ENCODE results near the gene FA2H. TPM values are rescaled to one million over a fixed set of nuclear protein-coding genes. Genes with fewer than 3 reads are reported as not detected.

Gene FA2H
- polyA plus RNA-seq, 2 of the 4 experiments (the other 2 are of a cell fraction): 5.6 to 7.1 TPM

- no peak for TF ChIP-seq JUNB (IDR thresholded peaks at IDR 0.05)
- no peak for TF ChIP-seq MAZ (IDR thresholded peaks at IDR 0.05; ENCODE audit: borderline replicate concordance, low read depth, low read length)
- TF ChIP-seq CEBPB (IDR thresholded peaks at IDR 0.05): no peak
Measured at GRCh38 chr16:74758801-74759200, 15.8 kb downstream of the FA2H start (continued).

DNA sequence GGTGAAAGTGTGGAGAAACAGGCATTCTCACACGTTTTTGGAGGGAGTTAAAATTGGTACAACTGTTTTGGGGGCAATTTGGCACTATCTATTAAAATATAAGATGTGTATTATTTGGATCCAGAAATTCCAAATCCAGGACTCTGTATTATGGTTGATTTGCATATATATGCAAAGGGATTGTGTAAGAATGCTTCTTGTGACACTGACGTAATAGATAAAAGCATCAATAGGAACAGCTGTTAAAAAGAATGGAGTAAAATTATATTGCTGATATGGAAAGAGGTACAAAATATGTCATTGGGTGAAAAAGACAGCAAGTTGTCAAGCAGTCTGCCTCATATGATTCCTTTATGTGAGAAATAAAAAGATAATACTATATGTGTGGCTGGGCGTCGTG, 17.3 kb downstream of the FA2H start:
- no peak for TF ChIP-seq ZFP36 (IDR thresholded peaks at IDR 0.05; ENCODE audit: borderline replicate concordance, partially characterized antibody)
- TF ChIP-seq, protein P1, sequence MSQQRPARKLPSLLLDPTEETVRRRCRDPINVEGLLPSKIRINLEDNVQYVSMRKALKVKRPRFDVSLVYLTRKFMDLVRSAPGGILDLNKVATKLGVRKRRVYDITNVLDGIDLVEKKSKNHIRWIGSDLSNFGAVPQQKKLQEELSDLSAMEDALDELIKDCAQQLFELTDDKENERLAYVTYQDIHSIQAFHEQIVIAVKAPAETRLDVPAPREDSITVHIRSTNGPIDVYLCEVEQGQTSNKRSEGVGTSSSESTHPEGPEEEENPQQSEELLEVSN (IDR thresholded peaks at IDR 0.05; ENCODE audit: borderline replicate concordance, low read depth): no peak
- no peak for DNase-seq (ENCODE audit: low read depth in 1 of 2, low spot score in 1 of 2)
- ChIA-PET CTCF (interaction anchor here (0.6 to 1.3 kb wide), 3 partner anchors 9 to 47 kb away, joined by 3 to 5 read pairs (median 3); no protein-coding TSS in a partner anchor), POLR2A (interaction anchor here (1.1 kb wide), 1 partner anchor 13 kb away, joined by 3 read pairs; no protein-coding TSS in a partner anchor)
- Histone ChIP-seq H3K27ac (no peak overlapping the region), H3K4me2 (no peak overlapping the region), H3K4me1 (peaks cover 26% of the 10 kb centered on the region), H3K9me3 (no peaks in the 10 kb centered on the region), H3K4me3 (no peak overlapping the region)
- ATAC-seq: no peak
- 80% methylated on average over 4 of the region's 4 CpGs for WGBS (ENCODE audit: missing lambda C conversion rate)
- FAIRE-seq: no peak

DNA sequence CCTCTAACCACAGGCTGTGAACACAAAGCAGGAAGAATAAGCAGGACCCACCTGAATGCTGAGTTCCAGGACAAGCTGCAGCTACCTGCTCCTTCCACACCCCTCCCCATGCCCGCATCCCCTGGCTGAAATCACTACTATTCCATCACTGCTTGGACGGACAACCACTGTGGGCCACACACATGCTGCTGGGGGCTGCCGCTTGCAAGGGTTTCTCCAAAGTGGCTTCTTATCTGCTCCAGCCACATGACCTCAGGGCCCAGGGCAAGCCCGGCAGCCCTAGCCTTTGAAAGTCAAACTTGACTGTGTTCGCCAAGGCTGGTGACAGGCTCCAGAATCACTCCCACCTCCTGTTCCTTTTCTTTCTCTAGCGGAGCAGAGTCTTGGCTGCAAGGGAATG, 18.4 kb downstream of the FA2H start:
- H3K4me2 ChIP-seq: no peak overlapping the region
- H3K4me1 ChIP-seq: peaks cover 17% of the 10 kb centered on the region
- ChIA-PET CTCF (no interaction called here), POLR2A (no interaction called here)
- FAIRE-seq (no peak), DNase-seq (ENCODE audit: low read depth in 1 of 2, low spot score in 1 of 2) (no peak), ATAC-seq (no peak)
- no peaks in the 10 kb centered on the region for H3K9me3 ChIP-seq
- H3K4me3 ChIP-seq: no peak overlapping the region
- TF ChIP-seq, protein P2, sequence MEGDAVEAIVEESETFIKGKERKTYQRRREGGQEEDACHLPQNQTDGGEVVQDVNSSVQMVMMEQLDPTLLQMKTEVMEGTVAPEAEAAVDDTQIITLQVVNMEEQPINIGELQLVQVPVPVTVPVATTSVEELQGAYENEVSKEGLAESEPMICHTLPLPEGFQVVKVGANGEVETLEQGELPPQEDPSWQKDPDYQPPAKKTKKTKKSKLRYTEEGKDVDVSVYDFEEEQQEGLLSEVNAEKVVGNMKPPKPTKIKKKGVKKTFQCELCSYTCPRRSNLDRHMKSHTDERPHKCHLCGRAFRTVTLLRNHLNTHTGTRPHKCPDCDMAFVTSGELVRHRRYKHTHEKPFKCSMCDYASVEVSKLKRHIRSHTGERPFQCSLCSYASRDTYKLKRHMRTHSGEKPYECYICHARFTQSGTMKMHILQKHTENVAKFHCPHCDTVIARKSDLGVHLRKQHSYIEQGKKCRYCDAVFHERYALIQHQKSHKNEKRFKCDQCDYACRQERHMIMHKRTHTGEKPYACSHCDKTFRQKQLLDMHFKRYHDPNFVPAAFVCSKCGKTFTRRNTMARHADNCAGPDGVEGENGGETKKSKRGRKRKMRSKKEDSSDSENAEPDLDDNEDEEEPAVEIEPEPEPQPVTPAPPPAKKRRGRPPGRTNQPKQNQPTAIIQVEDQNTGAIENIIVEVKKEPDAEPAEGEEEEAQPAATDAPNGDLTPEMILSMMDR (IDR thresholded peaks at IDR 0.05): no peak
- TF ChIP-seq JUNB (IDR thresholded peaks at IDR 0.05): no peak
- no peak for TF ChIP-seq RCOR1 (IDR thresholded peaks at IDR 0.05; ENCODE audit: low read depth, low read length)
- TF ChIP-seq CHD4 (IDR thresholded peaks at IDR 0.05; ENCODE audit: borderline replicate concordance): no peak
- WGBS (ENCODE audit: missing lambda C conversion rate): 96% methylated on average over 6 of the region's 6 CpGs
- H3K27ac ChIP-seq: no peak overlapping the region

DNA sequence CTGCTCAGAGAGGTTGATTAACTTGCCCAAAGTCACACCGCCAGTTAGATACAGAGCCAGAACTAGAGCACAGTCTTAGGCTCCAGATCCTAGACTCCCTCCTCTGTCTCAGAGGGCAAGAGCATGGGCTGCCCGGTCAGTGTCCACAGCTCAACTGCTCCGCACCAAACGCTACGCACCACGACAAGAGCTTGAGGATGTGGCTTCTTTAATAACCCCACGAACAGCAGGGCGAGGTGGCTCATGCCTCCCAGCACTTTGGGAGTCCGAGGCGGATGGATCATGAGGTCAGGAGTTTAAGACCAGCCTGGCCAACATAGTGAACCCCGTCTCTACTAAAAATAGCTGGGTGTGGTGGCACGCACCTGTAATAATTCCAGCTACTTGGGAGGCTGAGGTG, 21.4 kb downstream of the FA2H start:
- H3K4me2 ChIP-seq: no peak overlapping the region
- no peak overlapping the region for H3K4me3 ChIP-seq
- no peak overlapping the region for H3K27ac ChIP-seq
- DNase-seq (ENCODE audit: low read depth in 1 of 2, low spot score in 1 of 2): no peak
- TF ChIP-seq, protein P3, sequence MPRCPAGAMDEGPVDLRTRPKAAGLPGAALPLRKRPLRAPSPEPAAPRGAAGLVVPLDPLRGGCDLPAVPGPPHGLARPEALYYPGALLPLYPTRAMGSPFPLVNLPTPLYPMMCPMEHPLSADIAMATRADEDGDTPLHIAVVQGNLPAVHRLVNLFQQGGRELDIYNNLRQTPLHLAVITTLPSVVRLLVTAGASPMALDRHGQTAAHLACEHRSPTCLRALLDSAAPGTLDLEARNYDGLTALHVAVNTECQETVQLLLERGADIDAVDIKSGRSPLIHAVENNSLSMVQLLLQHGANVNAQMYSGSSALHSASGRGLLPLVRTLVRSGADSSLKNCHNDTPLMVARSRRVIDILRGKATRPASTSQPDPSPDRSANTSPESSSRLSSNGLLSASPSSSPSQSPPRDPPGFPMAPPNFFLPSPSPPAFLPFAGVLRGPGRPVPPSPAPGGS (IDR thresholded peaks at IDR 0.05): no peak
- TF ChIP-seq PHF8 (IDR thresholded peaks at IDR 0.05; ENCODE audit: borderline replicate concordance, low read depth) (no peak), HOXB13 (CRISPR knock-in tag; IDR thresholded peaks at IDR 0.05; ENCODE audit: low read depth) (no peak), ZFP36 (IDR thresholded peaks at IDR 0.05; ENCODE audit: borderline replicate concordance, partially characterized antibody) (no peak), NPAS2 (CRISPR knock-in tag; IDR thresholded peaks at IDR 0.05; ENCODE audit: borderline replicate concordance) (no peak), SMC3 (IDR thresholded peaks at IDR 0.05) (no peak), BHLHE40 (IDR thresholded peaks at IDR 0.05; ENCODE audit: low read depth, low read length) (no peak), EP300 (IDR thresholded peaks at IDR 0.05) (no peak), TP53 (CRISPR knock-in tag; IDR thresholded peaks at IDR 0.05) (no peak), HES2 (IDR thresholded peaks at IDR 0.05) (no peak), NR3C1 (IDR thresholded peaks at IDR 0.05) (no peak), MAZ (IDR thresholded peaks at IDR 0.05; ENCODE audit: borderline replicate concordance, low read depth, low read length) (no peak), USF2 (IDR thresholded peaks at IDR 0.05) (no peak), JUN (IDR thresholded peaks at IDR 0.05) (no peak), CHD4 (IDR thresholded peaks at IDR 0.05; ENCODE audit: borderline replicate concordance) (no peak), ZSCAN20 (CRISPR knock-in tag; IDR thresholded peaks at IDR 0.05) (no peak), CHD2 (IDR thresholded peaks at IDR 0.05; ENCODE audit: low read length, partially characterized antibody) (no peak), MYC (IDR thresholded peaks at IDR 0.05; ENCODE audit: borderline replicate concordance, low read length) (no peak), HOXA7 (CRISPR knock-in tag; IDR thresholded peaks at IDR 0.05) (no peak)
- TF ChIP-seq, protein P2 (IDR thresholded peaks at IDR 0.05): no peak
- ATAC-seq: no peak
- no peaks in the 10 kb centered on the region for H3K9me3 ChIP-seq
- H3K4me1 ChIP-seq: peaks cover 7% of the 10 kb centered on the region; the same call in 2 of the 3 replicates
- WGBS (ENCODE audit: missing lambda C conversion rate): 91% methylated on average over 12 of the region's 12 CpGs
- CTCF ChIA-PET: interaction anchor here (1.2 to 1.4 kb wide), 3 partner anchors 14 to 110 kb away, joined by 3 to 5 read pairs (median 5); partner anchors contain the start of gene FA2H
- POLR2A ChIA-PET: no interaction called here
- FAIRE-seq: no peak
